Osteocyte (in vitro differentiated cells): Measurements from ENCODE around the gene PIK3AP1. TPM values are rescaled to one million over a fixed set of nuclear protein-coding genes. Genes with fewer than 3 reads are reported as not detected.

Source experiments
- DNase-seq: peaks from one replicate; pipeline ENCODE4 v3.0.0; 2021; ENCODE audit warnings: mixed read lengths; ENCODE audit not compliant: unreplicated experiment; ENCODE audit errors: extremely low spot score
- H3K27ac Mint-ChIP-seq: one replicate; pipeline ENCODE4 v1.8.0; 2021; ENCODE audit warnings: mild to moderate bottlenecking, mixed read lengths; ENCODE audit not compliant: unreplicated experiment
- H3K27me3 Mint-ChIP-seq: one replicate; pipeline ENCODE4 v1.8.0; 2021; ENCODE audit warnings: mixed read lengths; ENCODE audit not compliant: unreplicated experiment
- H3K36me3 Mint-ChIP-seq: one replicate; pipeline ENCODE4 v1.8.0; 2021; ENCODE audit warnings: mixed read lengths; ENCODE audit not compliant: unreplicated experiment
- H3K4me1 Mint-ChIP-seq: one replicate; pipeline ENCODE4 v1.8.0; 2021; ENCODE audit warnings: mixed read lengths; ENCODE audit not compliant: unreplicated experiment
- H3K4me3 Mint-ChIP-seq: one replicate; pipeline ENCODE4 v1.8.0; 2021; ENCODE audit warnings: mild to moderate bottlenecking, moderate library complexity, mixed read lengths; ENCODE audit not compliant: unreplicated experiment
- H3K9me3 Mint-ChIP-seq: one replicate; pipeline ENCODE4 v1.8.0; 2021; ENCODE audit warnings: mixed read lengths; ENCODE audit not compliant: unreplicated experiment
- total RNA-seq: library from RNA; stranded (reverse); gene quantifications from 2 replicates; pipeline ENCODE4 v1.2.1, GENCODE V29; 2021
- TF ChIP-seq, protein P1 (sequence below): fragments of 200-600 bp; sonication (generic); IDR thresholded peaks from 2 replicates; pipeline ENCODE4 v1.5.0; 2021; ENCODE audit warnings: antibody characterized with exemption, mild to moderate bottlenecking, moderate library complexity

PIK3AP1 gene
- total RNA-seq, 1 donor from 2014 or later = 0.19 TPM

DNA sequence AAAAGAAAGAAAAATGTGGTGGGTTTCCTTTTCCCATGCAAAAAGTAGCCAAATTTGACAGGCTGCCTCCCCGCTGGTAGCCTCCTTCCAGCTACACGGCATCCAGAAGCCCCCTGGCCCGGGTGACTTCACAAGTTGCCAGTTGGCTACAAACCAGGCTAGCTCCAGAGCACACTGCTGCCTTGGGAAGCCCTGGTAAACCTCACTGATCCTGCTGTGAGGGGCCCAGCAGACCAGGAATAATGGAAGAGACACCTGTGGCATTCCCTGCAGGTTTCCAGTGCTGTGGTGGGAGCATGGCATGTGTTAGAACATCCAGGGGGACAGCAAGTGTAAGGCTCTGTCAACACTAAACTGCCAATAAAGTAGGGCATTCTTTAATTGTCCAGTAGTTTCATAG lies 77.8 kb downstream of the PIK3AP1 start:
- Mint-ChIP-seq H3K27me3 (peaks cover 20% of the 10 kb centered on the region), H3K9me3 (no peaks in the 10 kb centered on the region), H3K4me1 (no peaks in the 10 kb centered on the region), H3K27ac (no peak overlapping the region), H3K36me3 (no peaks in the 10 kb centered on the region), H3K4me3 (no peak overlapping the region)
- DNase-seq = no peak
- TF ChIP-seq, protein P1, sequence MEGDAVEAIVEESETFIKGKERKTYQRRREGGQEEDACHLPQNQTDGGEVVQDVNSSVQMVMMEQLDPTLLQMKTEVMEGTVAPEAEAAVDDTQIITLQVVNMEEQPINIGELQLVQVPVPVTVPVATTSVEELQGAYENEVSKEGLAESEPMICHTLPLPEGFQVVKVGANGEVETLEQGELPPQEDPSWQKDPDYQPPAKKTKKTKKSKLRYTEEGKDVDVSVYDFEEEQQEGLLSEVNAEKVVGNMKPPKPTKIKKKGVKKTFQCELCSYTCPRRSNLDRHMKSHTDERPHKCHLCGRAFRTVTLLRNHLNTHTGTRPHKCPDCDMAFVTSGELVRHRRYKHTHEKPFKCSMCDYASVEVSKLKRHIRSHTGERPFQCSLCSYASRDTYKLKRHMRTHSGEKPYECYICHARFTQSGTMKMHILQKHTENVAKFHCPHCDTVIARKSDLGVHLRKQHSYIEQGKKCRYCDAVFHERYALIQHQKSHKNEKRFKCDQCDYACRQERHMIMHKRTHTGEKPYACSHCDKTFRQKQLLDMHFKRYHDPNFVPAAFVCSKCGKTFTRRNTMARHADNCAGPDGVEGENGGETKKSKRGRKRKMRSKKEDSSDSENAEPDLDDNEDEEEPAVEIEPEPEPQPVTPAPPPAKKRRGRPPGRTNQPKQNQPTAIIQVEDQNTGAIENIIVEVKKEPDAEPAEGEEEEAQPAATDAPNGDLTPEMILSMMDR = no peak

- H3K27ac Mint-ChIP-seq = no peak overlapping the region
- DNase-seq = no peak
Observed at GRCh38 chr10:96641396-96642295, 78.7 kb downstream of the PIK3AP1 start.

GRCh38 chr10:96639899-96640298 lies 80.4 kb downstream of the PIK3AP1 start:
- Mint-ChIP-seq H3K4me1 (no peaks in the 10 kb centered on the region), H3K4me3 (no peak overlapping the region), H3K27me3 (peaks cover 20% of the 10 kb centered on the region), H3K36me3 (no peaks in the 10 kb centered on the region), H3K9me3 (no peaks in the 10 kb centered on the region), H3K27ac (no peak overlapping the region)
- DNase-seq = no peak
- TF ChIP-seq, protein P1 = no peak

More at GRCh38 chr10:96641396-96642295, 78.7 kb downstream of the PIK3AP1 start:
- no peaks in the 10 kb centered on the region for H3K4me1 Mint-ChIP-seq
- peaks cover 20% of the 10 kb centered on the region for H3K27me3 Mint-ChIP-seq
- no peaks in the 10 kb centered on the region for H3K9me3 Mint-ChIP-seq
- no peak overlapping the region for H3K4me3 Mint-ChIP-seq
- TF ChIP-seq, protein P1 = no peak
- H3K36me3 Mint-ChIP-seq = no peaks in the 10 kb centered on the region

- Mint-ChIP-seq H3K4me3 (no peak overlapping the region), H3K27me3 (peaks cover 20% of the 10 kb centered on the region), H3K4me1 (no peaks in the 10 kb centered on the region), H3K36me3 (no peaks in the 10 kb centered on the region), H3K9me3 (no peaks in the 10 kb centered on the region), H3K27ac (no peak overlapping the region)
- no peak for DNase-seq
- TF ChIP-seq, protein P1 = no peak
Observed at GRCh38 chr10:96638696-96639095, 81.6 kb downstream of the PIK3AP1 start.

DNA sequence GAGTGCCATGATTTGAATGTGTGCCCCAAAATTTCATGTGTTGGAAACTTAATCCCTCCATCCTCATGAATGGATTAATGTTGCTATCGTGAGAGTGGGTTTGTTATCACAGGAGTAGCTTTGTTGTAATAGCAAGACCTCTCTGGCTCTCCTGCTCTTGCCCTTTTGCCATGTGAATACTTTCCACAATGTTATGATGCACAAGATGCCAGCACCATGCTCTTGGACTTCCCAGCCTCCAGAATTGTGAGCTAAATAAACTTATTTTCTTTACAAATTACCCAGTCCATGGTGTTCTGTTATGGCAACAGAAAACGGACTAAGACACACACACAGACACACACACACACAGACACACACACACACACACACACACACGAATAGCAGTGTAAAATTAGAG lies 82.2 kb downstream of the PIK3AP1 start:
- TF ChIP-seq, protein P1 = no peak
- peaks cover 20% of the 10 kb centered on the region for H3K27me3 Mint-ChIP-seq
- DNase-seq = no peak
- no peak overlapping the region for H3K27ac Mint-ChIP-seq
- no peak overlapping the region for H3K4me3 Mint-ChIP-seq
- H3K9me3 Mint-ChIP-seq = no peaks in the 10 kb centered on the region
- no peaks in the 10 kb centered on the region for H3K36me3 Mint-ChIP-seq
- H3K4me1 Mint-ChIP-seq = no peaks in the 10 kb centered on the region
